GM18502 (cell line): ENCODE results near the gene AGRN.
"Not testable (repeated sequence)": the region's sequence is repeated elsewhere in the genome, so short reads cannot be mapped to it uniquely, and the experiment has no call there.

Experiments
- ATAC-seq: cut with Tn5 transposase; IDR thresholded peaks from one replicate; pipeline ENCODE4 v1.9.1; 2021; ENCODE audit warnings: mild to moderate bottlenecking; ENCODE audit not compliant: unreplicated experiment, poor library complexity

AGRN gene

GRCh38 chr1:1062348-1063163 lies 42.6 kb downstream of the AGRN start:
- no peak for ATAC-seq

- ATAC-seq, result no peak
Observed at GRCh38 chr1:1063261-1063944, 43.5 kb downstream of the AGRN start.

GRCh38 chr1:1063945-1064831 lies 44.3 kb downstream of the AGRN start:
- peak; percentile 53 for ATAC-seq

GRCh38 chr1:1065265-1065939 lies 45.5 kb downstream of the AGRN start:
- ATAC-seq, result no peak

GRCh38 chr1:1065940-1066304 lies 46.0 kb downstream of the AGRN start:
- not testable (repeated sequence) for ATAC-seq

- no peak for ATAC-seq
Observed at GRCh38 chr1:1066403-1067283, 46.7 kb downstream of the AGRN start.

- ATAC-seq, result no peak
Observed at GRCh38 chr1:1067284-1067859, 47.5 kb downstream of the AGRN start.

- ATAC-seq, result no peak
Observed at GRCh38 chr1:1067860-1068516, 48.1 kb downstream of the AGRN start.

- no peak for ATAC-seq
Observed at GRCh38 chr1:1068517-1069055, 48.7 kb downstream of the AGRN start.

- peak; percentile 61 for ATAC-seq
Observed at GRCh38 chr1:1069056-1069710, 49.3 kb downstream of the AGRN start.

- peak; percentile 8 for ATAC-seq
Observed at GRCh38 chr1:1069711-1070676, 50.1 kb downstream of the AGRN start.

GRCh38 chr1:1071486-1072298 lies 51.8 kb downstream of the AGRN start:
- ATAC-seq, result no peak

- ATAC-seq, result no peak
Observed at GRCh38 chr1:1072299-1072848, 52.5 kb downstream of the AGRN start.

- no peak for ATAC-seq
Observed at GRCh38 chr1:1072849-1073742, 53.2 kb downstream of the AGRN start.
